Heart right ventricle (tissue), 16 donors: ENCODE data around the gene CACNA1E. TPM values are rescaled to one million over a fixed set of nuclear protein-coding genes. Genes with fewer than 3 reads are reported as not detected.

Experiments
- ATAC-seq, 8 donors: fragments of 200-7000 bp; cut with Tn5 transposase; one replicate each; pipeline ENCODE4 v1.9.1; 2020; ENCODE audit warnings: mild to moderate bottlenecking in 8 of 8, moderate library complexity in 8 of 8, moderate number of reproducible peaks in 1 of 8
- DNase-seq, 2 donors: peaks; one replicate each; pipeline ENCODE4 v3.0.0-alpha.2; 2020
- H3K27ac ChIP-seq, 10 donors: fragments of 200-600 bp; sonication (generic) in 2 of 10; one replicate each; pipeline versions ENCODE4 v1.5.0 to v1.8.0; 2020 to 2022; ENCODE audit warnings: mild to moderate bottlenecking in 3 of 10
- H3K27me3 ChIP-seq, 7 donors: fragments of 200-600 bp; one replicate each; pipeline ENCODE4 v1.8.0; 2021 to 2022; ENCODE audit warnings: mild to moderate bottlenecking in 2 of 7
- H3K36me3 ChIP-seq, 9 donors: fragments of 200-600 bp; sonication (generic) in 1 of 9; one replicate each; pipeline versions ENCODE4 v1.5.0 to v1.8.0; 2020 to 2022; ENCODE audit warnings: mild to moderate bottlenecking in 2 of 9
- H3K4me1 ChIP-seq, 9 donors: fragments of 200-600 bp; sonication (generic) in 1 of 9; one replicate each; pipeline versions ENCODE4 v1.5.0 to v1.8.0; 2020 to 2022; ENCODE audit warnings: mild to moderate bottlenecking in 4 of 9
- H3K4me3 ChIP-seq, 10 donors: fragments of 200-600 bp; sonication (generic) in 2 of 10; one replicate each; pipeline versions ENCODE4 v1.5.0 to v1.8.0; 2020 to 2022; ENCODE audit warnings: mild to moderate bottlenecking in 7 of 10, moderate library complexity in 2 of 10
- H3K9me3 ChIP-seq, 11 donors: fragments of 200-600 bp in 10 of 11; sonication (generic) in 2 of 11; one replicate each; pipeline versions ENCODE4 v1.5.0 to v1.8.0; 2013 to 2022; ENCODE audit warnings: mild to moderate bottlenecking in 2 of 11, control low read depth in 1 of 11, moderate library complexity in 1 of 11
- WGBS, 2 donors: extraction: QIAGEN DNeasy Blood & Tissue Kit; methylation state at CpG; one replicate each; pipeline ENCODE4 v1.1.7; 2013; ENCODE audit warnings: inconsistent platforms in 1 of 2; 5-methylcytosine and 5-hydroxymethylcytosine counted together
- intact Hi-C, 10 donors: fragments of 100-400 bp; cut with DNase I; formaldehyde crosslinking; loops; one replicate each; pipeline versions ENCODE4 v1.11.1 to v1.14.2; 2022
- polyA plus RNA-seq, 2 donors: library from polyadenylated mRNA; stranded (reverse); fragments of 200-250 nt; gene quantifications; one replicate each; pipeline ENCODE4 v1.2.3, GENCODE V29; 2013
- total RNA-seq, 10 donors: library from RNA; stranded (reverse); fragmentation: NEBNext Ultra II Directional in 3 of 10; extraction: Animal tissue kit (Norgen Biotek cat#: 25700) in 3 of 10; gene quantifications; one replicate each; pipeline versions ENCODE4 v1.2.1 to v1.2.4, GENCODE V29; 2021 to 2023
- TF ChIP-seq, protein P1 (sequence below), 9 donors: fragments of 200-600 bp; sonication (generic) in 2 of 9; IDR thresholded peaks; one replicate each; pipeline versions ENCODE4 v1.5.0 to v1.8.0; 2021 to 2022; ENCODE audit warnings: antibody characterized with exemption in 9 of 9, mild to moderate bottlenecking in 5 of 9, moderate library complexity in 1 of 9
- donor health status: Arrhythmogenic right ventricular cardiomyopathy.
- donor health status: ischemic (EF 13 %, LVEDD 7.1; RV severe dilation, severe dysfunction).
- donor health status: healthy with polysubstance abuse.
- donor health status: DM: no; HTN: yes; CAD: no.
- donor health status: DM: no; HTN: no; CAD: no.
- donor health status: ischemic (EF 25% LVEDD 6.9; RV normal size, moderate dysfunction).
- donor health status: ischemic (EF 25% LVEDD 5.7; RV mildly dilated, moderate dysfunction).
- donor health status: healthy.
- donor health status: DM: yes; HTN: yes; CAD: no.
- donor health status: Ischemic cardiomyopathy.
- donor health status: ischemic (EF 35%, LVEDD 5.7; RV mildly dilated, moderate dysfunction).
- donor health status: nonischemic (EF 11% LVEDD 7.7; RV severe dilation, severe dysfunction).
- donor health status: DM: yes; HTN: yes; CAD: no.
- donor health status: PGD.
- donor health status: ischemic (EF 29% LVEDD 5.4; RV normal size, mild dysfunction).
- donor health status: nonischemic (EF 23%, LVEDD 6.1; RV moderate dilation, normal function).

CACNA1E gene
- total and polyA plus RNA-seq, 12 donors: 0.04 to 21.7 (median 0.71) TPM

DNA sequence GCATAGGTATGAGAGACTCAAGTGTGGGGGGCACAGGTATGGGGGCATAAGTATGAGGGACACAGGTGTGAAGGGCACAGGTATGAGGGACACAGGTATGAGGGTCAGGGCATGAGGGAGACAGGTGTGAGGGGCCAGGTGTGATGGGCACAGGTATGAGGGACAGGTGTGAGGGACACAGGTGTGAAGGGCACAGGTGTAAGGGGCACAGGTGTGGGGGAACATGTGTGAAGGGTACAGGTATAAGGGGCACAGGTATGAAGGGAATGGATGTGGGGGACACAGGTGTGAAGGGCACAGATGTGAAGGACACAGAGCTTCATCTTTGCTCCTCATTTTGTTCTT, 41.2 kb upstream of the CACNA1E start:
- Histone ChIP-seq H3K4me3 (no peak overlapping the region), H3K36me3 (no peaks in the 10 kb centered on the region), H3K27ac (no peak overlapping the region), H3K9me3 (no peaks in the 10 kb centered on the region), H3K4me1 (no peaks in the 10 kb centered on the region), H3K27me3 (peaks cover 0 to 12% (median 0%) of the 10 kb centered on the region in 7 donors)
- DNase-seq (no peak), ATAC-seq (peak in 1 of 8 donors; percentile 26)
- intact Hi-C loops: no loop called here
- TF ChIP-seq, protein P1, sequence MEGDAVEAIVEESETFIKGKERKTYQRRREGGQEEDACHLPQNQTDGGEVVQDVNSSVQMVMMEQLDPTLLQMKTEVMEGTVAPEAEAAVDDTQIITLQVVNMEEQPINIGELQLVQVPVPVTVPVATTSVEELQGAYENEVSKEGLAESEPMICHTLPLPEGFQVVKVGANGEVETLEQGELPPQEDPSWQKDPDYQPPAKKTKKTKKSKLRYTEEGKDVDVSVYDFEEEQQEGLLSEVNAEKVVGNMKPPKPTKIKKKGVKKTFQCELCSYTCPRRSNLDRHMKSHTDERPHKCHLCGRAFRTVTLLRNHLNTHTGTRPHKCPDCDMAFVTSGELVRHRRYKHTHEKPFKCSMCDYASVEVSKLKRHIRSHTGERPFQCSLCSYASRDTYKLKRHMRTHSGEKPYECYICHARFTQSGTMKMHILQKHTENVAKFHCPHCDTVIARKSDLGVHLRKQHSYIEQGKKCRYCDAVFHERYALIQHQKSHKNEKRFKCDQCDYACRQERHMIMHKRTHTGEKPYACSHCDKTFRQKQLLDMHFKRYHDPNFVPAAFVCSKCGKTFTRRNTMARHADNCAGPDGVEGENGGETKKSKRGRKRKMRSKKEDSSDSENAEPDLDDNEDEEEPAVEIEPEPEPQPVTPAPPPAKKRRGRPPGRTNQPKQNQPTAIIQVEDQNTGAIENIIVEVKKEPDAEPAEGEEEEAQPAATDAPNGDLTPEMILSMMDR (IDR thresholded peaks at IDR 0.05): no peak

DNA sequence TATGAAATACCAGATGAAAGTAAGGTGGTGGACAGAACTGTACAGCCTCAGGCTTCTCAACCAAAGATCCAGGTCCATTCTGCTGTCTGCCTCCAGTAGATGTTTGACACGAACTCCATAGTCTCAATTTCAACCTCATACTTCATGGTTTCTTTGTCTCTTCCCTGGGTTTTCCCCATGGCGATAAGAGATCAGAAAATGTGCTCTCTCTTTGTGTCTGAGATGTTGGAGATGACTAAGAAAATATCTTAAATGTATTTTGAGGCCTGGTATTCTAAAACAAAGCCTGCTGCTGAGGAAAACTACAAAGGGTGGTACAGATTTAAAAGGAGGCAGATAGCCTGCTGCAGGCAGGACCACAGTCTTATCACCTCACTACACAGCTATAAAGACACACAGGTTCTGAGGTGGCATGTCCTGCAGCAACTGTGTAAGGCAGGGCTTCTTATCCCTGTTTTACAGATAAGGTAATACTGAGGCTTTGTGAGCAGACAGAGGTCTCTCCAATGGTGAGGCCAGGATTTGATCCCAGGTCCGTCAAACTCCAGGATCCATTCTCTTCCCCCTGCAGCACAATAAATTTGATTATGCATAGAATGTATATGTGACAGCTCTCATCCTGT, 40.0 kb upstream of the CACNA1E start:
- H3K27me3 ChIP-seq: peaks cover 0 to 12% (median 0%) of the 10 kb centered on the region in 7 donors
- DNase-seq: no peak

DNA sequence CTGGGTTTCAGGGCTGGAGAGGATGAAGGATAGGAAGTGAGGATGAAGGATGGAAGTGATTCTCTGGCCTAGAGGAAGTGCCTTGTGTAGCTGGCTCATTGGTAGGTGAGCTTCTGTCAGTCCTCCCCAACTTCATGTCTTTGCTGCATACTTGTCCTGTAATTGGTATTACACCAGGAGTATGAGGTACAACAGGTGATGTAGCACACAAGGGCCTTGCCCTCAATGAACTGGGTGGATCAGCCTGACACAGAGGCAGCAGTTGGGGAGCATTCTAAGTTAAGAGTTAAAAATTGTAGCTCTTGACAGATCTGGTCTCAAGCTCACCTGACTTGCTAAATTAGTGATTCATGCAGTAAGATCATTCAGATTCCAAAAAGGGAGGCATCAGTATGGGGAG, 37.9 kb upstream of the CACNA1E start:
- Histone ChIP-seq H3K27me3 (peaks cover 0 to 13% (median 0%) of the 10 kb centered on the region in 7 donors), H3K4me3 (no peak overlapping the region), H3K36me3 (no peaks in the 10 kb centered on the region), H3K4me1 (no peaks in the 10 kb centered on the region), H3K27ac (no peak overlapping the region), H3K9me3 (peaks cover 0 to 4% (median 0%) of the 10 kb centered on the region in 11 donors)
- intact Hi-C loops: no loop called here
- TF ChIP-seq, protein P1 (IDR thresholded peaks at IDR 0.05): no peak
- no peak for DNase-seq
- ATAC-seq: no peak

More for the DNA sequence above, 40.0 kb upstream of the CACNA1E start:
- WGBS, 2 donors: 78 to 79% methylated on average over 3 of the region's 3 CpGs
- H3K4me1 ChIP-seq: no peaks in the 10 kb centered on the region
- no peak overlapping the region for H3K4me3 ChIP-seq
- intact Hi-C loops: no loop called here
- no peak overlapping the region for H3K27ac ChIP-seq
- H3K9me3 ChIP-seq: peaks cover 0 to 4% (median 0%) of the 10 kb centered on the region in 11 donors
- TF ChIP-seq, protein P1 (IDR thresholded peaks at IDR 0.05): no peak
- ATAC-seq: no peak
- H3K36me3 ChIP-seq: no peaks in the 10 kb centered on the region

DNA sequence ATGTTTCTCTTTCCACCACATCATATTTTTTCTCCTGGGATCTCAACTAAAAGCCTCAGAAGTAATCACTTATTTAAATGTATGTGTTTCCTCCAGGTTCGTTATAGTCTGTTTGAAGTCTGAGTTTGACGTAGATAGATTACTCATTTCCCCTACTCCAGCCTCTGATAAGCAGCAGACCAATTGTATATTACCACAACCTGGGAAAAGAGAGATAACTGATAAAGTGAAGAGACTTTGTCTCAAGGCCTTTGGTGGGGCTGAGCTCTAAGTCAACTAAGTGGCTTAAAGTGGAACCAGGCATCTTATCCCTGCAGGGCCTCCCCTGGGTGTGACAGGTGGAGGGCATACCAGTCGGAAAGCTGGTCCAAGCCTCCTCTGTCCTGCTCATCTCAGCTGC, 34.9 kb upstream of the CACNA1E start:
- H3K27me3 ChIP-seq: peaks cover 0 to 8% (median 0%) of the 10 kb centered on the region in 7 donors
- ATAC-seq: no peak
- TF ChIP-seq, protein P1 (IDR thresholded peaks at IDR 0.05): no peak
- no peaks in the 10 kb centered on the region for H3K36me3 ChIP-seq
- H3K27ac ChIP-seq: no peak overlapping the region
- no peak overlapping the region for H3K4me3 ChIP-seq
- 29 to 37% methylated on average over 3 of the region's 3 CpGs for WGBS, 2 donors
- DNase-seq: no peak
- intact Hi-C loops: no loop called here
- peaks cover 0 to 4% (median 0%) of the 10 kb centered on the region in 11 donors for H3K9me3 ChIP-seq
- H3K4me1 ChIP-seq: no peaks in the 10 kb centered on the region
